Lower lobe of right lung (tissue), 2 donors: ENCODE measurements around the gene GNB1. TPM values are rescaled to one million over a fixed set of nuclear protein-coding genes. Genes with fewer than 3 reads are reported as not detected.
A peak's percentile ranks its signal among the peaks of the same experiment; 100 is the strongest.

ENCODE experiments used
- ATAC-seq, 2 donors: fragments of 200-7000 bp; cut with Tn5 transposase; one replicate each; pipeline ENCODE4 v1.9.1; 2020 to 2022; ENCODE audit warnings: mild to moderate bottlenecking in 2 of 2, moderate library complexity in 2 of 2
- DNase-seq: peaks from one replicate; pipeline ENCODE4 v3.0.0-alpha.2; 2020
- H3K27ac ChIP-seq: fragments of 200-600 bp; one replicate; pipeline ENCODE4 v1.8.0; 2022
- H3K27me3 ChIP-seq: fragments of 200-600 bp; one replicate; pipeline ENCODE4 v1.8.0; 2022; ENCODE audit warnings: low read depth
- H3K36me3 ChIP-seq: fragments of 200-600 bp; one replicate; pipeline ENCODE4 v1.8.0; 2022; ENCODE audit warnings: mild to moderate bottlenecking
- H3K4me1 ChIP-seq: fragments of 200-600 bp; one replicate; pipeline ENCODE4 v1.8.0; 2022
- H3K4me3 ChIP-seq: fragments of 200-600 bp; one replicate; pipeline ENCODE4 v1.8.0; 2022; ENCODE audit warnings: mild to moderate bottlenecking
- H3K9me3 ChIP-seq: fragments of 200-600 bp; one replicate; pipeline ENCODE4 v1.8.0; 2022
- CTCF ChIP-seq: fragments of 200-600 bp; IDR thresholded peaks from one replicate; pipeline ENCODE4 v1.8.0; 2022; ENCODE audit warnings: antibody characterized with exemption, mild to moderate bottlenecking
- intact Hi-C: fragments of 100-400 bp; cut with DNase I; formaldehyde crosslinking; loops from one replicate; pipeline ENCODE4 v1.11.0; 2022
- total RNA-seq: library from RNA; stranded (reverse); fragmentation: NEBNext Ultra II Directional; extraction: Animal tissue kit (Norgen Biotek cat#: 25700); gene quantifications from one replicate; pipeline ENCODE4 v1.2.1, GENCODE V29; 2021
- donor health status: DM: no; HTN: yes; CAD: no; lungs with severe emphysema.

The GNB1 gene
- total RNA-seq, 1 donor from 2014 or later: 341 TPM

GRCh38 chr1:1928231-1929101 is 37.6 kb upstream of the GNB1 start:
- ATAC-seq: no peak
- no peak overlapping the region for H3K27ac ChIP-seq
- TF ChIP-seq CTCF: no peak

GRCh38 chr1:1927751-1928150 is 36.9 kb upstream of the GNB1 start:
- H3K4me1 ChIP-seq: peaks cover 7% of the 10 kb centered on the region
- no peak overlapping the region for H3K4me3 ChIP-seq
- no peaks in the 10 kb centered on the region for H3K36me3 ChIP-seq
- ATAC-seq: no peak
- H3K27me3 ChIP-seq: no peaks in the 10 kb centered on the region
- peak overlapping the region; percentile 53 for H3K27ac ChIP-seq
- no peak for TF ChIP-seq CTCF
- no peak for DNase-seq
- H3K9me3 ChIP-seq: no peaks in the 10 kb centered on the region
- intact Hi-C loops: no loop called here

More at GRCh38 chr1:1928231-1929101, 37.6 kb upstream of the GNB1 start:
- Histone ChIP-seq H3K36me3 (no peaks in the 10 kb centered on the region), H3K4me1 (peaks cover 7% of the 10 kb centered on the region), H3K27me3 (no peaks in the 10 kb centered on the region), H3K9me3 (no peaks in the 10 kb centered on the region), H3K4me3 (no peak overlapping the region)
- intact Hi-C loops: no loop called here
- DNase-seq: no peak

DNA sequence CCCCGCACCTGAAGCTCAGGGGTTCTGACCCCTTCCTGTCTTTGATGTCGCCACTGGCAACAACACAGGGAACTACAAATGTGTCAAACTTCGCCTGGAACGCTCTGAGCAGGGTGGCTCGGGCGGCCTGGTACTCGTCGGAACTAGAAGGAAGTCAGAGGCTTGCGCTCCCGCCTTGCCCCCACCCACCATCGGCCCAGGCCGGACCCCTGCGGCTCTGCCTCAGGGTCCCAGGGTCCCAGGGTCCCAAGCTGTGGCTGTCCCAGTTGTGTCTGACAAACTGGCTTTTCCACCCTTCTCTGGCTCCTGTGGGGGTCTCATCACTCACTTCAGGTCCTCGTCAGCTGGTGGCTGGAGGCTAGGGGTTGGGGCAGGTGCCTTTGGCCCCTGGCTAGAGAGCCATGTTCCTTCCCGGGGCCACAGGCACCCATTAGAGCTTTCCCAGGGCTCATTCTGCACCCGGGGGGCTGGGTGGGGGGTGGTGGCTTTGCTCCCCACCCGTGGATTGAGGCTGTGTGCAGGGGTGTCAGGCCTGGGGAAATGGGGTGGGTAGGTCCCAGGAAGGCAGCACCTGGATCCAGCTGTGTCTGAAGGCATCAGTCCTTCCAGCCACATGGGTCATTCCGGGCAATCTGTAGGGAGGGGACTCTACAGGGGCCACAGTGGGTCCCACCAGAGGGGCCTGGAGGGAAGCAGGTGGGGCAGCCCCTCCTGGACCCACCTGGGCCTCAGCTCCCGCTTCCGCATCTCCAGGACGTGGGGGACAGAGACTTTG is 36.2 kb upstream of the GNB1 start:
- H3K27ac ChIP-seq: peak overlapping the region; percentile 53
- no peak for DNase-seq
- intact Hi-C loops: no loop called here

GRCh38 chr1:1926346-1926811 is 35.5 kb upstream of the GNB1 start:
- no peak for DNase-seq

More for the DNA sequence above, 36.2 kb upstream of the GNB1 start:
- no peaks in the 10 kb centered on the region for H3K36me3 ChIP-seq
- no peaks in the 10 kb centered on the region for H3K9me3 ChIP-seq
- ATAC-seq: no peak
- H3K4me3 ChIP-seq: no peak overlapping the region
- peaks cover 7% of the 10 kb centered on the region for H3K4me1 ChIP-seq
- no peaks in the 10 kb centered on the region for H3K27me3 ChIP-seq
- TF ChIP-seq CTCF: no peak

More at GRCh38 chr1:1926346-1926811, 35.5 kb upstream of the GNB1 start:
- H3K4me1 ChIP-seq: peaks cover 7% of the 10 kb centered on the region
- no peaks in the 10 kb centered on the region for H3K27me3 ChIP-seq
- TF ChIP-seq CTCF: no peak
- H3K36me3 ChIP-seq: no peaks in the 10 kb centered on the region
- no peak for ATAC-seq
- no peak overlapping the region for H3K4me3 ChIP-seq
- no peaks in the 10 kb centered on the region for H3K9me3 ChIP-seq
- H3K27ac ChIP-seq: no peak overlapping the region
- intact Hi-C loops: no loop called here
